ENCODE data around the gene ACAN. TPM values are rescaled to one million over a fixed set of nuclear protein-coding genes. Genes with fewer than 3 reads are reported as not detected.
A peak's percentile ranks its signal among the peaks of the same experiment; 100 is the strongest.

Gene ACAN
- total and polyA plus RNA-seq, 4 donors, result 11.5 to 25.5 (median 17.4) TPM

DNA sequence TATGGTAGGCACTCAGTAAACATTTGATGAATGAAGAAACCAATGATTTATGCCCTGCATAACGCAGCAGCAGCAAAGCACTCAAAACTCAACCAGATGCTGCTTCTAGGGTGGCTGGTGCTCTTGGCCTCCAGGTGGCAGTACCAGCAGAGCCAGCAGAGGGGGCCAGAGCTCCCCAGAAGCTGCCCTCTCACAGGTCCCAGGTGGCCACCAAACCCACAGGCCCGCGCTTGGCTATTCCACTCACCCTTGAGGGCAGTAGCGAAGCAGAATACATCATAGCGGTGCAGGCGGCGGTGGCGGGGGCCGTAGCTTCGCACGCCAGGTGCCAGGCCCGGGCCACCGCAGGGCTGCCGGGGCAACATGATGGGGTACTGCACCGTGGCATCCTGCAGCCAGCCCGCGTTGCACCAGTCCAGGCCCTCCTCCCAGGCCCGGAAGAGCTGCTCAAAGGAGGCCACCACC is 75.5 kb downstream of the ACAN start:
- Histone ChIP-seq H3K4me1 (ENCODE audit: control insufficient read depth, insufficient read depth, low read length) (no peaks in the 10 kb centered on the region), H3K36me3 (ENCODE audit: control insufficient read depth, insufficient read depth, low read length) (peaks cover 35% of the 10 kb centered on the region), H3K27ac (ENCODE audit: low read depth, low read length) (no peak overlapping the region), H3K9me3 (ENCODE audit: control insufficient read depth, insufficient read depth, low read length) (no peaks in the 10 kb centered on the region), H3K27me3 (ENCODE audit: control insufficient read depth, insufficient read depth, low read length) (no peaks in the 10 kb centered on the region), H3K4me3 (ENCODE audit: low read depth, low read length) (no peak overlapping the region)
- 70% methylated on average over 18 of the region's 18 CpGs for WGBS (ENCODE audit: insufficient coverage)
- peak in 1 of 6 donors; percentile 45 for DNase-seq (ENCODE audit: low read depth in 4 of 6, low spot score in 6 of 6)

DNA sequence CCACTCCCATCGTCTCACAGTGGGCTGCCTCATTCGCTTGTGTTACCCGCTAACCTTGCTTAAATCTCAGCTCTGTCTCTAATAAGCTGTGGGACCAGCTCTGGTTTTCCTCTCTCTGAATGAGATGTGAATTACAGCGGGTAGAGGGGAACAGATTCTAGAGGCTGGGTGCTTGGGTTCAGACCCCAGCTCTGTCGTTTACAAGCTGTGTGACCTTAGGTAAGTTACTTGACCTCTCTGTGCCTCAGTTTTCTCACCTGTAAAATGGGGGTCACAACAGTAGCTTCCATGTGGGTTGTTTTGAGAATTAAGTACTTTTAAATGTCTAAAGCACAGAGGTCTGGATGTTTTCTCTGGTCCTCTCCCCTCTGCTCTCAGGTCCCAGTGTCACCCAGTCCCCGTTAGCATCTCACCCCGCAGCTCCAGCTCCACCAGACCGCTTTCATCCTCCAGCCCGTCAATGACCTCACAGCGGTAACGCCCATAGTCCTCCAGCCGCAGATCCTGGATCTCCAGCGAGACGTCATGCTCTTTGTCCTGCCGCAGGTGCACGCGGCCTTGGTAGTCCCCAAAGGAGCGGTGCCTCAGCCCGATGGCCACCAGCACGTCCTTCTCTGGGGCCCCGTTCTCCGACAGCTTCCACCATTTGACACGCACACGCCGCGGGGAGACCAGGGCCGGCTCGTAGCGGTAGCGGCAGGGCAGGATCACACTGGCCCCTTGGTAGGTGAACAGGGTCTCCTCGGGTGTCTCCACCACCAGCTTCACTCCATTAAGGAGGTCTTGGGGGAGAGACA is 77.9 kb downstream of the ACAN start:
- H3K27me3 ChIP-seq (ENCODE audit: control insufficient read depth, insufficient read depth, low read length), result no peaks in the 10 kb centered on the region
- WGBS (ENCODE audit: insufficient coverage), result 95% methylated on average over 24 of the region's 31 CpGs
- no peaks in the 10 kb centered on the region for H3K9me3 ChIP-seq (ENCODE audit: control insufficient read depth, insufficient read depth, low read length)

DNA sequence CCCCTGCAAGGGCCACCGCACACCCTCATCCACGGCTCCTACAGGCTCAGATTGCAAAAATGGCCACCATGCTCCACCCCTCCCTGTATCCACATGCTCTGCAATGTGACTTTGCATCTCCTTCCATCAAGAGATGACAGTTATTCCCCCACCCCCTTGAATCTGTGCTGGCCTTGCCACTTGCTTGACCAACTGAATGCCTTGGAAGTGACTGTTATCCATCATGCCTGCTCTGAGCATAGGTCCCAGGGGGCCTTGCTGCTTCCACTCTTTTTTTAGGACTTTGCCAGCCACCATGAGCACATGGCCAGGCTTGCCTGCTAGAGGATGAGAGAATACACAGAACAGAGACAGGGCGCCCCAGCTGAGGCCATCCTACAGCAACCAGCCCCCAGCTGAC is 78.5 kb downstream of the ACAN start:
- WGBS (ENCODE audit: insufficient coverage), result 94% methylated on average over 3 of the region's 3 CpGs
- H3K27ac ChIP-seq (ENCODE audit: low read depth, low read length), result no peak overlapping the region
- no peaks in the 10 kb centered on the region for H3K9me3 ChIP-seq (ENCODE audit: control insufficient read depth, insufficient read depth, low read length)
- H3K4me1 ChIP-seq (ENCODE audit: control insufficient read depth, insufficient read depth, low read length), result no peaks in the 10 kb centered on the region
- H3K27me3 ChIP-seq (ENCODE audit: control insufficient read depth, insufficient read depth, low read length), result no peaks in the 10 kb centered on the region
- no peak overlapping the region for H3K4me3 ChIP-seq (ENCODE audit: low read depth, low read length)
- DNase-seq (ENCODE audit: low read depth in 4 of 6, low spot score in 6 of 6), result no peak
- peaks cover 27% of the 10 kb centered on the region for H3K36me3 ChIP-seq (ENCODE audit: control insufficient read depth, insufficient read depth, low read length)

More for the DNA sequence above, 77.9 kb downstream of the ACAN start:
- Histone ChIP-seq H3K27ac (ENCODE audit: low read depth, low read length) (no peak overlapping the region), H3K36me3 (ENCODE audit: control insufficient read depth, insufficient read depth, low read length) (peaks cover 30% of the 10 kb centered on the region), H3K4me3 (ENCODE audit: low read depth, low read length) (no peak overlapping the region), H3K4me1 (ENCODE audit: control insufficient read depth, insufficient read depth, low read length) (no peaks in the 10 kb centered on the region)
- DNase-seq (ENCODE audit: low read depth in 4 of 6, low spot score in 6 of 6), result no peak

DNA sequence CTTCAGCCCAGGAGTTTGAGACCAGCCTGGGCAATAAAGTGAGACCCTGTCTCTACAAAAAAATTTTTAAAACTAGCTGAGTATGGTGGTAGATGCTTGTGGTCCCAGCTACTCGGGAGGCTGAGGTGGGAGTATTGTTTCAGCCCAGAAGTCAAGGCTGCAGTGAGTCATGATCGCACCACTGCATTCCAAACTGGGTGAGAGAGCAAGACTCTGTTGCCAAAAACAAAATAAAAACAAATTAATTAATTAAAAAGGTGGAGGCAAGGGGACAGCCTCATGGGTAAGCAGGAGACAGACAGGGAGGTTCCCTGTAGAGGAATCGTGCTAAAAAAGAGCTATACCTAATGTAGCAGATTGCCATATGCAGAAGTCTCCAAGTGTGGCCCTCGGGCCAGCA is 79.5 kb downstream of the ACAN start:
- Histone ChIP-seq H3K27me3 (ENCODE audit: control insufficient read depth, insufficient read depth, low read length) (no peaks in the 10 kb centered on the region), H3K4me3 (ENCODE audit: low read depth, low read length) (no peak overlapping the region), H3K36me3 (ENCODE audit: control insufficient read depth, insufficient read depth, low read length) (peaks cover 23% of the 10 kb centered on the region), H3K9me3 (ENCODE audit: control insufficient read depth, insufficient read depth, low read length) (no peaks in the 10 kb centered on the region), H3K27ac (ENCODE audit: low read depth, low read length) (no peak overlapping the region), H3K4me1 (ENCODE audit: control insufficient read depth, insufficient read depth, low read length) (no peaks in the 10 kb centered on the region)
- DNase-seq (ENCODE audit: low read depth in 4 of 6, low spot score in 6 of 6), result no peak
- WGBS (ENCODE audit: insufficient coverage), result 82% methylated on average over 3 of the region's 4 CpGs

DNA sequence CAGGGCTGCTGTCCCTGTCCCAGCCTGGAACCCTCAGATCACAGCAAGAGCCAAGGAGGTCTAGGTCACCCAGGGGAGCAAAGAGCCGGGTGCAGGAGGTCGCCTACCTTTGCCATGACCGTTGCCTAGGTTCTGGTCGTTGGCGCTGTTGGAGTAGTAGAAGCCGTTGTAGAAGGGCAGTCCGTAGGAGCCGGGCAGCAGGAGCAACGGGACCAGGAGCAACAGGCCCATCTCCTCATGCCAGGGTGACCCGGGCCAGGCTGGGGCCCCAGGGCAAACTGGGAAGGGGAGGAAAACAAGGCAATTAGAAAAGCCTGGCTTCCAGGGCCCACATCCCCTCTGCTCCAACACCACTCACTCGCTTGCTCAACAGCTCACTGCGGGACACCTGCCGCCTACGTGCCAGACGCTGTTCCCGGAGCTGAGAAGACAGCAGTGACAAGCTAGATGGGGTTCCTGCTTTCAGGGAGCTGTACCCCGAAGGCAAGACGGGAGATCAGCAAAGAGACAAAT is 83.9 kb downstream of the ACAN start:
- no peak overlapping the region for H3K27ac ChIP-seq (ENCODE audit: low read depth, low read length)
- no peak for DNase-seq (ENCODE audit: low read depth in 4 of 6, low spot score in 6 of 6)
- peaks cover 7% of the 10 kb centered on the region for H3K36me3 ChIP-seq (ENCODE audit: control insufficient read depth, insufficient read depth, low read length)
- no peaks in the 10 kb centered on the region for H3K27me3 ChIP-seq (ENCODE audit: control insufficient read depth, insufficient read depth, low read length)
- no peaks in the 10 kb centered on the region for H3K9me3 ChIP-seq (ENCODE audit: control insufficient read depth, insufficient read depth, low read length)
- no peaks in the 10 kb centered on the region for H3K4me1 ChIP-seq (ENCODE audit: control insufficient read depth, insufficient read depth, low read length)
- no peak overlapping the region for H3K4me3 ChIP-seq (ENCODE audit: low read depth, low read length)
- WGBS (ENCODE audit: insufficient coverage), result 90% methylated on average over 17 of the region's 18 CpGs

DNA sequence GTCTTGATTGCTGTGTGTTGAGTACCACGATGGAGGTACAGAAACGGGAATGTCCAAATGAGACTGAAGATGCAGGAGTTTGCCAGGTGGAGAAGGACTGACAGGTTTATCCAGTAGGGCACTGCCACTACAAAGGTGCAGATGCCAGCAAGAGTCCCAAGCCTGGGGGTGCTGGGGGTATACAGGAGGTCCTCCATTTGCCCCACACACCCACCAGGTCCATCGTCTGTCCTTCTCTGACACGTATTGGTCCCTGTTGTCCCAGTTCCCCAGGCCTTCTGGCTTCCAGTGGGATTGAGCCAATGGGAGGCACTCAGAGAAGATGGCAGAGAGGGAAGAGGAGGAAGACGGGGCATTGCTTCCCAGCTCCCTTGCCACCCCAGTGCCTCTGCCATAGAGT is 85.5 kb downstream of the ACAN start:
- Histone ChIP-seq H3K27me3 (ENCODE audit: control insufficient read depth, insufficient read depth, low read length) (peaks cover 9% of the 10 kb centered on the region), H3K4me3 (ENCODE audit: low read depth, low read length) (no peak overlapping the region), H3K36me3 (ENCODE audit: control insufficient read depth, insufficient read depth, low read length) (peaks cover 7% of the 10 kb centered on the region), H3K9me3 (ENCODE audit: control insufficient read depth, insufficient read depth, low read length) (no peaks in the 10 kb centered on the region), H3K27ac (ENCODE audit: low read depth, low read length) (no peak overlapping the region), H3K4me1 (ENCODE audit: control insufficient read depth, insufficient read depth, low read length) (no peaks in the 10 kb centered on the region)
- no peak for DNase-seq (ENCODE audit: low read depth in 4 of 6, low spot score in 6 of 6)
- 90% methylated on average over 3 of the region's 5 CpGs for WGBS (ENCODE audit: insufficient coverage)

DNA sequence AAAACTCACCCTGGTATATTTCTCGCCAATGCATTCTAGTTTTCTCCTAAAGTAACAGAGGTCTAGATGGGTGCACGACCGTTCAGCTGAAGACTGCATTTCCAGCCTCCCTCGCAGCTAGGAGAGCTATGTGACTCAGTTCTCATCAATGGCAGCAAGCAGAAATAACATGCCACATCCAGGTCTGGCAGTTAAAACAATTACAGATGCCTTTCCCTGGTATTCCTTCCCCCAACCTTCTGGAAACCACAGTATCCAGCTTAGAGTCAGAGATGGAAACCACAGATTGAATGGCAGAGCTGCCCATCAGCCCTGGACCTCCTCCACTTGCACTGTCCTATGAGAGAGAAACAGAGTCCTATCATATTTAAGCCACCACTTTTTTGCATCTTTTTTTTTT is 87.3 kb downstream of the ACAN start:
- no peak for DNase-seq (ENCODE audit: low read depth in 4 of 6, low spot score in 6 of 6)
- WGBS (ENCODE audit: insufficient coverage), result 94% methylated on average over 3 of the region's 4 CpGs
- H3K9me3 ChIP-seq (ENCODE audit: control insufficient read depth, insufficient read depth, low read length), result no peaks in the 10 kb centered on the region

DNA sequence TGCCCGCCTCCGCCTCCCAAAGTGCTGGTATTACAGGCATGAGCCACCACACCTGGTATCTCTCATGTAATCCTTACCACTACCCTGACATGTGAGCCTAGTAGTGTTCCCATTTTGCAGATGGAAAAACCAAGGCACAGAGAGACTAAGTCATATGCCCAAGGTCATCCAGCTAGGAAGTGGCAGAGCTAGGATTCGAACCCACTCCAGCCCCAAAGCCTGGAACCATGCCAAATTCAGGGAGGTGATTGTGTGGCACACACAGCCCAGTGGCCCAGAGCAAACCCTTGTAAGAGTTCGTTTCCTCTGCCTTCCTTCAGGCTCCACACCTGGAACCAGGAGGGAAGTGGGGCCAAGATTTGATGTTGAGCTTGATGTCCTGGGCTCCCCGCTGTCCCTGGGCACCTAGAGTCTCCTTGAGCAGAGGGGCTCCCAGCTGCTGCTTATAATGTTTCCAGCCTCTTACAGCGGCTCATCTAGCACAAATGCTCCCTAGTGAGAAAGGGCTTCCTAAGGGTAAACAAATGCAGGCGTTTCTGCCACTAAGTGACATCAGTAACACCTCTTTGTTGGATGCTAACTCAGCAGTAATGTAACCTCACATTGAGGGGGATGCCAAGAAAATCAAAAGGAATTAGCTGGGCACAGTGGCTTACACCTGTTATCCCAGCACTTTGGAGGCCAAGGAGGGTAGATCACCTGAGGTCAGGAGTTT is 88.5 kb downstream of the ACAN start:
- Histone ChIP-seq H3K4me1 (ENCODE audit: control insufficient read depth, insufficient read depth, low read length) (peaks cover 27% of the 10 kb centered on the region), H3K27ac (ENCODE audit: low read depth, low read length) (no peak overlapping the region), H3K27me3 (ENCODE audit: control insufficient read depth, insufficient read depth, low read length) (peaks cover 30% of the 10 kb centered on the region), H3K36me3 (ENCODE audit: control insufficient read depth, insufficient read depth, low read length) (peaks cover 7% of the 10 kb centered on the region), H3K4me3 (ENCODE audit: low read depth, low read length) (no peak overlapping the region), H3K9me3 (ENCODE audit: control insufficient read depth, insufficient read depth, low read length) (no peaks in the 10 kb centered on the region)
- 86% methylated on average over 5 of the region's 7 CpGs for WGBS (ENCODE audit: insufficient coverage)
- DNase-seq (ENCODE audit: low read depth in 4 of 6, low spot score in 6 of 6), result peak in 1 of 6 donors; percentile 53

More for the DNA sequence above, 87.3 kb downstream of the ACAN start:
- Histone ChIP-seq H3K4me1 (ENCODE audit: control insufficient read depth, insufficient read depth, low read length) (peaks cover 15% of the 10 kb centered on the region), H3K36me3 (ENCODE audit: control insufficient read depth, insufficient read depth, low read length) (peaks cover 7% of the 10 kb centered on the region), H3K4me3 (ENCODE audit: low read depth, low read length) (no peak overlapping the region), H3K27ac (ENCODE audit: low read depth, low read length) (no peak overlapping the region), H3K27me3 (ENCODE audit: control insufficient read depth, insufficient read depth, low read length) (peaks cover 27% of the 10 kb centered on the region)

DNA sequence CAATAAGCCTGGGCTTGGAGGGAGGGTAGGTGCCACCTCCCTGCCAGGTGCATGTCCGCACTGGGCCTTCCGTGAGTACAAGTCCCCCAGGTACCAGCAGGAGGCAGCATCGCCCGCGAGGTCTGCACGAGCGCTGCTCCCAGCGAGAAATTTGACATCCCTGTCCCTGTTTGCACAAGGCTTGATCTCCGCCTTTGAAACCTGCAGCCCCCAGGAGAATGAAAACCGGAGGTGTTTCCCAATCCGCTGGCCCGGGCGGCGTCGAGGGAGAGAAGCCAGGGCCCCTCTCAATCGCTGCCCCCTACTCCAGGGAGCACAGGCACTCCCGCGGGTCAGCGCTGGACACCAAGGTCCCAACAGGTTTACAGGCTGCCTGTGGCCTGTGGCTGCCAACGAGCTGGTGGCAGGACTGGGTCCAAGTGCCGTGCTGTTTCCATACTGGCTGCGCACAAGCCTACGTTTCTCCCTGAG is 91.1 kb downstream of the ACAN start:
- WGBS (ENCODE audit: insufficient coverage), result 2% methylated on average over 23 of the region's 23 CpGs
- H3K27ac ChIP-seq (ENCODE audit: low read depth, low read length), result no peak overlapping the region
- peaks cover 50% of the 10 kb centered on the region for H3K4me1 ChIP-seq (ENCODE audit: control insufficient read depth, insufficient read depth, low read length)
- H3K9me3 ChIP-seq (ENCODE audit: control insufficient read depth, insufficient read depth, low read length), result no peaks in the 10 kb centered on the region
- H3K27me3 ChIP-seq (ENCODE audit: control insufficient read depth, insufficient read depth, low read length), result peaks cover 30% of the 10 kb centered on the region
- H3K4me3 ChIP-seq (ENCODE audit: low read depth, low read length), result peak overlapping the region; percentile 36
- peaks cover 8% of the 10 kb centered on the region for H3K36me3 ChIP-seq (ENCODE audit: control insufficient read depth, insufficient read depth, low read length)
- DNase-seq (ENCODE audit: low read depth in 4 of 6, low spot score in 6 of 6), result peak in 2 of 6 donors; percentile 53 to 71
